ENCODE results near the gene NHEJ1. TPM values are rescaled to one million over a fixed set of nuclear protein-coding genes. Genes with fewer than 3 reads are reported as not detected.

The NHEJ1 gene
- total and polyA plus RNA-seq, 4 donors, result 9.8 to 12.7 (median 11.1) TPM

GRCh38 chr2:219116776-219117646 is 43.6 kb downstream of the NHEJ1 start:
- Histone ChIP-seq H3K27ac (ENCODE audit: low read depth, low read length) (no peak overlapping the region), H3K27me3 (ENCODE audit: control insufficient read depth, insufficient read depth, low read length) (peaks cover 8% of the 10 kb centered on the region), H3K36me3 (ENCODE audit: control insufficient read depth, insufficient read depth, low read length) (no peaks in the 10 kb centered on the region), H3K9me3 (ENCODE audit: control insufficient read depth, insufficient read depth, low read length) (no peaks in the 10 kb centered on the region), H3K4me1 (ENCODE audit: control insufficient read depth, insufficient read depth, low read length) (peaks cover 6% of the 10 kb centered on the region), H3K4me3 (ENCODE audit: low read depth, low read length) (no peak overlapping the region)
- WGBS (ENCODE audit: insufficient coverage), result 72% methylated on average over 7 of the region's 8 CpGs
- no peak for DNase-seq (ENCODE audit: low read depth in 4 of 6, low spot score in 6 of 6)

GRCh38 chr2:219112651-219113338 is 47.8 kb downstream of the NHEJ1 start:
- H3K4me3 ChIP-seq (ENCODE audit: low read depth, low read length), result no peak overlapping the region
- H3K27me3 ChIP-seq (ENCODE audit: control insufficient read depth, insufficient read depth, low read length), result peaks cover 6% of the 10 kb centered on the region
- H3K27ac ChIP-seq (ENCODE audit: low read depth, low read length), result no peak overlapping the region
- H3K36me3 ChIP-seq (ENCODE audit: control insufficient read depth, insufficient read depth, low read length), result no peaks in the 10 kb centered on the region
- H3K9me3 ChIP-seq (ENCODE audit: control insufficient read depth, insufficient read depth, low read length), result no peaks in the 10 kb centered on the region
- DNase-seq (ENCODE audit: low read depth in 4 of 6, low spot score in 6 of 6), result no peak
- H3K4me1 ChIP-seq (ENCODE audit: control insufficient read depth, insufficient read depth, low read length), result peaks cover 3% of the 10 kb centered on the region
- WGBS (ENCODE audit: insufficient coverage), result 89% methylated on average over 3 of the region's 9 CpGs

- WGBS (ENCODE audit: insufficient coverage), result 96% methylated on average over 2 of the region's 2 CpGs
- peaks cover 3% of the 10 kb centered on the region for H3K4me1 ChIP-seq (ENCODE audit: control insufficient read depth, insufficient read depth, low read length)
- DNase-seq (ENCODE audit: low read depth in 4 of 6, low spot score in 6 of 6), result no peak
These were observed 48.6 kb downstream of the NHEJ1 start for GRCh38 chr2:219112062-219112406.

GRCh38 chr2:219111375-219112061 is 49.1 kb downstream of the NHEJ1 start:
- 100% methylated on average over 1 of the region's 5 CpGs for WGBS (ENCODE audit: insufficient coverage)

More at GRCh38 chr2:219112062-219112406, 48.6 kb downstream of the NHEJ1 start:
- peaks cover 6% of the 10 kb centered on the region for H3K27me3 ChIP-seq (ENCODE audit: control insufficient read depth, insufficient read depth, low read length)
- no peaks in the 10 kb centered on the region for H3K36me3 ChIP-seq (ENCODE audit: control insufficient read depth, insufficient read depth, low read length)
- no peaks in the 10 kb centered on the region for H3K9me3 ChIP-seq (ENCODE audit: control insufficient read depth, insufficient read depth, low read length)
- no peak overlapping the region for H3K4me3 ChIP-seq (ENCODE audit: low read depth, low read length)
- H3K27ac ChIP-seq (ENCODE audit: low read depth, low read length), result no peak overlapping the region

DNA sequence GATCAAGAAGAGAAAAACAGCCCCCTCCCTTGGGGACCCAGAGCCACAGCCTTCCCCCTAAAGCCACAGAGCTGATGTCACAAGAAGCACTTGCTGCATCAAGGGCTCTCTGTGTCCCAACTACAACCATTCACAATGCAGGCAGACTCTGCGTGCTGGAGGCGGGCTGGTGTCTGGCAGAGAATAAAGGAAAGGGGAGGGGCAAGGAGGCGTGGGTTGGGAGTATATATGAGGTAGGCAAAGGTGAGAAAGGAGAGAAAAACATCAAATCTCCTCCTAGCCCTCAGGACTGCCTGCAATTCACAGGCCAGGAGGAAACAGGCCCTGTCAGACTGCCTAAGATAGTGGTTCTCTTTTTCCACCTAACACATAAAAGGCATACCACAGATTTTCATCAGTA is 51.1 kb downstream of the NHEJ1 start:
- WGBS (ENCODE audit: insufficient coverage), result no CpG with 5 or more reads among the region's 3 CpGs
- Histone ChIP-seq H3K9me3 (ENCODE audit: control insufficient read depth, insufficient read depth, low read length) (no peaks in the 10 kb centered on the region), H3K4me3 (ENCODE audit: low read depth, low read length) (no peak overlapping the region)

More at GRCh38 chr2:219111375-219112061, 49.1 kb downstream of the NHEJ1 start:
- peaks cover 6% of the 10 kb centered on the region for H3K27me3 ChIP-seq (ENCODE audit: control insufficient read depth, insufficient read depth, low read length)
- no peak overlapping the region for H3K4me3 ChIP-seq (ENCODE audit: low read depth, low read length)
- H3K36me3 ChIP-seq (ENCODE audit: control insufficient read depth, insufficient read depth, low read length), result no peaks in the 10 kb centered on the region
- H3K9me3 ChIP-seq (ENCODE audit: control insufficient read depth, insufficient read depth, low read length), result no peaks in the 10 kb centered on the region
- H3K4me1 ChIP-seq (ENCODE audit: control insufficient read depth, insufficient read depth, low read length), result peaks cover 3% of the 10 kb centered on the region
- no peak for DNase-seq (ENCODE audit: low read depth in 4 of 6, low spot score in 6 of 6)
- no peak overlapping the region for H3K27ac ChIP-seq (ENCODE audit: low read depth, low read length)

GRCh38 chr2:219107758-219108157 is 52.9 kb downstream of the NHEJ1 start:
- no peak overlapping the region for H3K4me3 ChIP-seq (ENCODE audit: low read depth, low read length)
- peaks cover 3% of the 10 kb centered on the region for H3K4me1 ChIP-seq (ENCODE audit: control insufficient read depth, insufficient read depth, low read length)
- H3K36me3 ChIP-seq (ENCODE audit: control insufficient read depth, insufficient read depth, low read length), result no peaks in the 10 kb centered on the region
- no peaks in the 10 kb centered on the region for H3K9me3 ChIP-seq (ENCODE audit: control insufficient read depth, insufficient read depth, low read length)
- 69% methylated on average over 3 of the region's 8 CpGs for WGBS (ENCODE audit: insufficient coverage)
- no peak overlapping the region for H3K27ac ChIP-seq (ENCODE audit: low read depth, low read length)
- H3K27me3 ChIP-seq (ENCODE audit: control insufficient read depth, insufficient read depth, low read length), result peaks cover 6% of the 10 kb centered on the region
- no peak for DNase-seq (ENCODE audit: low read depth in 4 of 6, low spot score in 6 of 6)

More for the DNA sequence above, 51.1 kb downstream of the NHEJ1 start:
- DNase-seq (ENCODE audit: low read depth in 4 of 6, low spot score in 6 of 6), result peak in 2 of 6 donors; percentile 5 to 20
- H3K4me1 ChIP-seq (ENCODE audit: control insufficient read depth, insufficient read depth, low read length), result peaks cover 3% of the 10 kb centered on the region
- no peak overlapping the region for H3K27ac ChIP-seq (ENCODE audit: low read depth, low read length)
- H3K36me3 ChIP-seq (ENCODE audit: control insufficient read depth, insufficient read depth, low read length), result no peaks in the 10 kb centered on the region
- H3K27me3 ChIP-seq (ENCODE audit: control insufficient read depth, insufficient read depth, low read length), result peaks cover 6% of the 10 kb centered on the region

DNA sequence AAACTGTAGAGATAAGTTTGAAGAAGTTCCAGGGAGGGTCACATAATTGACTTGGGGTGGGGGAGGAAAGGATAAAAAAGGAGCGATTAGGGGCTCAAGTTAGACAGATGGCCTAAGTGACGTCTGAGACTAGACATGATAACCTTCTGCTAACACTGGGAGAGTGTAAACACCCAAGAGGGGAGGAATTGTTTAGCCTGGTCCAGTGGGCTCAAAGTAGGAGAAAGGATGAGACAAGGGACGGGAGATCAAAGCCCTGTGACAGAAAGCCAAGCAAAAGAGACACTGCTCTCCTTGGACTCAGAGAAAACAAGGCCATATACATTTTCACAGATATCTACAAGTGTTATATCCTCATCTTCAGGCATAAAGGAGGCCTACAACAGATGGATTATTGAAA is 54.4 kb downstream of the NHEJ1 start:
- Histone ChIP-seq H3K36me3 (ENCODE audit: control insufficient read depth, insufficient read depth, low read length) (no peaks in the 10 kb centered on the region), H3K27me3 (ENCODE audit: control insufficient read depth, insufficient read depth, low read length) (no peaks in the 10 kb centered on the region), H3K4me3 (ENCODE audit: low read depth, low read length) (no peak overlapping the region), H3K9me3 (ENCODE audit: control insufficient read depth, insufficient read depth, low read length) (no peaks in the 10 kb centered on the region), H3K27ac (ENCODE audit: low read depth, low read length) (no peak overlapping the region), H3K4me1 (ENCODE audit: control insufficient read depth, insufficient read depth, low read length) (peaks cover 3% of the 10 kb centered on the region)
- no peak for DNase-seq (ENCODE audit: low read depth in 4 of 6, low spot score in 6 of 6)
- 64% methylated on average over 2 of the region's 3 CpGs for WGBS (ENCODE audit: insufficient coverage)

- Histone ChIP-seq H3K4me3 (ENCODE audit: low read depth, low read length) (no peak overlapping the region), H3K36me3 (ENCODE audit: control insufficient read depth, insufficient read depth, low read length) (no peaks in the 10 kb centered on the region), H3K27me3 (ENCODE audit: control insufficient read depth, insufficient read depth, low read length) (no peaks in the 10 kb centered on the region), H3K27ac (ENCODE audit: low read depth, low read length) (no peak overlapping the region), H3K9me3 (ENCODE audit: control insufficient read depth, insufficient read depth, low read length) (no peaks in the 10 kb centered on the region), H3K4me1 (ENCODE audit: control insufficient read depth, insufficient read depth, low read length) (peaks cover 2% of the 10 kb centered on the region)
- DNase-seq (ENCODE audit: low read depth in 4 of 6, low spot score in 6 of 6), result peak in 2 of 6 donors; percentile 20 to 22
- 82% methylated on average over 1 of the region's 4 CpGs for WGBS (ENCODE audit: insufficient coverage)
These were observed 56.2 kb downstream of the NHEJ1 start for GRCh38 chr2:219104107-219105035.

DNA sequence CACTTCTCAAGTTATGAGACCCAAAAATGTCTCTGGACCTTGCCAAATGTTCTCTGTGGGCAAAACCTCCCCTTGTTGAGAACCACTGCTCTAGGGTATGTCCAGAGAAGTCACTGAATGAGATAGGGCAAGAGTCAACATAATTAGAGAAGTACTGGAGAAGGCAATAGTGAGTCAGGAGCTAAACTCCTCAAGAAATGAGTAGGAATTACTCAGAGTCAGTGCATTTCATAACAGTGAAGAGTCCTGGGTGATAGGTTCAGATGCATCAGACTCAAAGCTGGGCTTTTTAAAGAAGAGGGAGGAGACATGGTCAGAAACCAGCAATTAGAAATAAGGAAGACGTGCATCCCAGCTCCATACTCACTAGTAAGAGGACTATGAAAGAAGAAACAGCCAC is 61.3 kb downstream of the NHEJ1 start:
- DNase-seq (ENCODE audit: low read depth in 4 of 6, low spot score in 6 of 6), result no peak
- no peaks in the 10 kb centered on the region for H3K9me3 ChIP-seq (ENCODE audit: control insufficient read depth, insufficient read depth, low read length)
- H3K4me1 ChIP-seq (ENCODE audit: control insufficient read depth, insufficient read depth, low read length), result no peaks in the 10 kb centered on the region
- H3K36me3 ChIP-seq (ENCODE audit: control insufficient read depth, insufficient read depth, low read length), result no peaks in the 10 kb centered on the region
- no CpG with 5 or more reads among the region's 1 CpG for WGBS (ENCODE audit: insufficient coverage)
- H3K27ac ChIP-seq (ENCODE audit: low read depth, low read length), result no peak overlapping the region
- no peak overlapping the region for H3K4me3 ChIP-seq (ENCODE audit: low read depth, low read length)
- no peaks in the 10 kb centered on the region for H3K27me3 ChIP-seq (ENCODE audit: control insufficient read depth, insufficient read depth, low read length)
